GM12878 (cell line): ENCODE measurements around the gene DONSON. TPM values are rescaled to one million over a fixed set of nuclear protein-coding genes. Genes with fewer than 3 reads are reported as not detected.

Experiments
- ATAC-seq: fragments of 200-7000 bp; cut with Tn5 transposase; 3 replicates; pipeline ENCODE4 v1.9.1; 2020; ENCODE audit warnings: mild to moderate bottlenecking, moderate library complexity
- BruUV-seq: library from RNA; stranded (reverse); fragments of 400-500 nt; replicated peaks from 2 replicates; lab custom pipeline; 2021; lab: Mats Ljungman, UMichigan
- CTCF ChIA-PET: fragments of 300-600 bp; sonication (Branson Sonifier 250); formaldehyde crosslinking; extraction: SDS; loops from one replicate; lab custom pipeline; 2021; ENCODE audit warnings: inconsistent platforms; lab: Yijun Ruan, JAX
- POLR2A ChIA-PET: fragments of 350-600 bp; formaldehyde crosslinking; extraction: SDS; loops from one replicate; lab custom pipeline; 2021; ENCODE audit warnings: inconsistent platforms; lab: Charles Lee
- RAD21 ChIA-PET: fragments of 300-600 bp; sonication (Branson Sonifier 250); formaldehyde crosslinking; loops from one replicate; lab custom pipeline; 2023; ENCODE audit warnings: antibody characterized with exemption; ENCODE audit not compliant: unreplicated experiment; lab: Charles Lee
- SMC1A ChIA-PET: fragments of 300-600 bp; sonication (Branson Sonifier 250); formaldehyde crosslinking; loops from one replicate; lab custom pipeline; 2023; ENCODE audit not compliant: unreplicated experiment, uncharacterized antibody; lab: Charles Lee
- DNase-seq: peaks from one replicate; pipeline ENCODE4 v3.0.0-alpha.2; 2011; ENCODE audit warnings: low read depth, low spot score
- FAIRE-seq: peaks from 3 replicates; lab custom pipeline; 2011; peaks lifted over from hg19 to GRCh38; lab: Jason Lieb, UNC
- H2AFZ ChIP-seq: 2 replicates; pipeline ENCODE4 v1.6.0; 2011; ENCODE audit warnings: low read depth, low read length, control low read depth; ENCODE audit not compliant: control insufficient read depth
- H3K27ac ChIP-seq: 2 replicates; pipeline ENCODE4 v1.5.1; 2011; ENCODE audit warnings: control low read depth; ENCODE audit not compliant: control insufficient read depth, insufficient read depth
- H3K27me3 ChIP-seq, 2 experiments: replicated peaks in 1 of 2; 2 replicates each; pipeline versions ENCODE4 v1.6.0 to v1.6.1; 2011; ENCODE audit warnings: low read length in 1 of 2; ENCODE audit not compliant: control insufficient read depth in 2 of 2, insufficient read depth in 2 of 2
- H3K36me3 ChIP-seq, 2 experiments: 2 replicates each; pipeline ENCODE4 v1.5.1; 2011; ENCODE audit warnings: low read length in 1 of 2; ENCODE audit not compliant: control insufficient read depth in 2 of 2, insufficient read depth in 2 of 2
- H3K4me1 ChIP-seq: 2 replicates; pipeline ENCODE4 v1.6.1; 2011; ENCODE audit warnings: mild to moderate bottlenecking, low read length, moderate library complexity, mixed read lengths; ENCODE audit not compliant: control insufficient read depth, insufficient read depth
- H3K4me2 ChIP-seq: 2 replicates; pipeline ENCODE4 v1.6.0; 2011; ENCODE audit warnings: control low read depth; ENCODE audit not compliant: control insufficient read depth, insufficient read depth
- H3K4me3 ChIP-seq: fragments of 200-600 bp; sonication (generic); 2 replicates; pipeline ENCODE4 v1.5.1; 2016
- H3K79me2 ChIP-seq: 2 replicates; pipeline ENCODE4 v1.6.0; 2011; ENCODE audit warnings: low read length; ENCODE audit not compliant: control insufficient read depth, insufficient read depth
- H3K9ac ChIP-seq: 2 replicates; pipeline ENCODE4 v1.8.0; 2011; ENCODE audit warnings: low read length, control low read depth, mixed read lengths; ENCODE audit not compliant: control insufficient read depth, insufficient read depth
- H3K9me3 ChIP-seq: replicated peaks from 3 replicates; pipeline ENCODE4 v1.5.1; 2011; ENCODE audit warnings: mild to moderate bottlenecking, low read length; ENCODE audit not compliant: control insufficient read depth, insufficient read depth
- H4K20me1 ChIP-seq: 2 replicates; pipeline ENCODE4 v1.6.0; 2011; ENCODE audit not compliant: control insufficient read depth, insufficient read depth
- ASH2L ChIP-seq: fragments of 300-600, 200-600 bp; sonication (generic); IDR thresholded peaks from 2 replicates; pipeline ENCODE4 v1.6.1; 2017; ENCODE audit warnings: low read depth, mild to moderate bottlenecking, borderline replicate concordance
- BCL3 ChIP-seq: IDR thresholded peaks from 2 replicates; pipeline ENCODE4 v1.6.1; 2011; ENCODE audit warnings: borderline replicate concordance, low read depth, mild to moderate bottlenecking, moderate library complexity, low read length; ENCODE audit not compliant: insufficient read depth, poor library complexity, severe bottlenecking
- CBFB ChIP-seq: IDR thresholded peaks from 2 replicates; pipeline ENCODE4 v1.6.1; 2016; ENCODE audit warnings: antibody characterized with exemption, low read depth
- CUX1 ChIP-seq: IDR thresholded peaks from 2 replicates; pipeline ENCODE4 v1.6.1; 2012; ENCODE audit warnings: improper control_type of control experiment, low read depth, low read length; ENCODE audit not compliant: insufficient replicate concordance
- ESRRA ChIP-seq: IDR thresholded peaks from 2 replicates; pipeline ENCODE4 v1.6.1; 2012; ENCODE audit warnings: mild to moderate bottlenecking, low read length, improper control_type of control experiment
- IKZF2 ChIP-seq, 2 experiments: fragments of 450-650 bp; IDR thresholded peaks; 2 replicates each; pipeline ENCODE4 v1.6.1; 2017; ENCODE audit warnings: mild to moderate bottlenecking in 2 of 2, moderate library complexity in 2 of 2
- KLF5 ChIP-seq: fragments of 450-650 bp; IDR thresholded peaks from 2 replicates; pipeline ENCODE4 v1.6.1; 2014; ENCODE audit warnings: mild to moderate bottlenecking; ENCODE audit not compliant: partially characterized antibody
- PML ChIP-seq: IDR thresholded peaks from 2 replicates; pipeline ENCODE4 v1.6.1; 2012; ENCODE audit warnings: low read length, inconsistent platforms
- RUNX3 ChIP-seq: IDR thresholded peaks from 2 replicates; pipeline ENCODE4 v1.6.1; 2012; ENCODE audit warnings: low read length, inconsistent platforms
- SUPT20H ChIP-seq: IDR thresholded peaks from 2 replicates; pipeline ENCODE4 v1.6.1; 2011; ENCODE audit warnings: low read depth, mild to moderate bottlenecking, low read length, moderate library complexity, borderline replicate concordance; ENCODE audit not compliant: control insufficient read depth
- ZNF207 ChIP-seq: fragments of 450-650 bp; IDR thresholded peaks from 2 replicates; pipeline ENCODE4 v1.6.1; 2014; ENCODE audit warnings: antibody characterized with exemption, mild to moderate bottlenecking, borderline replicate concordance
- ZNF274 ChIP-seq: IDR thresholded peaks from one replicate; pipeline ENCODE4 v1.8.0; 2011; ENCODE audit not compliant: insufficient read length, insufficient read depth
- WGBS: methylation state at CpG from one replicate; pipeline ENCODE4 v1.1.6; 2016; ENCODE audit warnings: low lambda C conversion rate; ENCODE audit not compliant: insufficient replicate concordance, insufficient coverage; ENCODE audit errors: missing lambda C conversion rate; 5-methylcytosine and 5-hydroxymethylcytosine counted together
- in situ Hi-C: fragments of 300-500 bp; cut with MboI; formaldehyde crosslinking; loops from 9 replicates; pipeline ENCODE4 v1.14.3; 2018; ENCODE audit warnings: mixed read lengths
- intact Hi-C: fragments of 100-400 bp; cut with micrococcal nuclease; formaldehyde crosslinking; loops from one replicate; pipeline ENCODE4 v1.14.2; 2022; ENCODE audit not compliant: unreplicated experiment
- polyA plus RNA-seq, 11 experiments: library from polyadenylated mRNA; depleted of rRNA in 4 of 11; unstranded in 6 of 11; stranded (reverse) in 5 of 11; fragments of >200 nt; fragmentation: Nextera tagmentation in 4 of 11; fragmentation: Illumina TruSeq in 1 of 11; extraction: Ambion mirVana in 4 of 11; extraction: Trizol in 1 of 11; gene quantifications; 1 replicate in 1 of 11; 2 replicates in 10 of 11; pipeline versions ENCODE4 v1.2.1 to v1.2.3, GENCODE V29; 2011 to 2016; ENCODE audit warnings: inconsistent platforms in 2 of 11, missing spikeins in 2 of 11, low read depth in 1 of 11
- total RNA-seq, 4 experiments: library from RNA; depleted of rRNA in 3 of 4; stranded (reverse); fragments of >200 nt in 3 of 4; fragmentation: Illumina TruSeq in 1 of 4; extraction: Trizol in 1 of 4; gene quantifications; 2 replicates each; pipeline versions ENCODE4 v1.2.1 to v1.2.3, GENCODE V29; 2013 to 2021

Gene DONSON
- total and polyA plus RNA-seq, 10 of the 15 experiments (the other 5 are each of a cell fraction or from before 2014, with no cell fraction given), result 13.6 to 51.2 (median 32.2) TPM

DNA sequence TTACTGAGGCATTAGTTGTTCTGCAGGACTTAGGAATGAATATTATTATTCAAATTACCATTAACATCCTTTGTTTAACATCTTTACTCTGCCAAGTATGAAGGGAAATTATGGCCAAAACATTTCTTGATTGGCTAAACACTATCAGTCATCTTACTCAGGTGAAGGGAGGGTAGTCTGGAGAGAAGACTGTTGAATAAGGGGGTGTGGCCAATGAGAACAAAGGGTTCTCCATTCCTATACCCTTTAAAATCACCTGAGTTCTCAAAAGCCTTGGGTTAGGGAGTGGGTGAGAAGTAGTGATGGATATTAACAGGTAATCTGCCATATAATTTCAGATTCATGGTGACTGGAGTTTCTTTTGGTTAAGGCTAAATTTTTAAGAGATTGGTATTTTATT lies 33.8 kb upstream of the DONSON start:
- Histone ChIP-seq H2AFZ (no peak overlapping the region), H3K4me3 (no peak overlapping the region), H3K9ac (no peak overlapping the region), H3K79me2 (no peaks in the 10 kb centered on the region), H3K9me3 (no peaks in the 10 kb centered on the region), H3K27ac (no peak overlapping the region), H3K27me3 (no peaks in the 10 kb centered on the region), H4K20me1 (no peaks in the 10 kb centered on the region), H3K36me3 (peaks cover 0 to 4% of the 10 kb centered on the region in 2 experiments; a peak in 1 of 4 replicates), H3K4me1 (no peaks in the 10 kb centered on the region), H3K4me2 (no peak overlapping the region)
- POLR2A ChIA-PET, result no interaction called here
- RAD21 ChIA-PET, result no interaction called here
- ATAC-seq, result no peak
- SMC1A ChIA-PET, result no interaction called here
- FAIRE-seq, result no peak
- BruUV-seq, result no TSS peak
- CTCF ChIA-PET, result interaction anchor here (4.5 kb wide), 1 partner anchor 17 kb away, joined by 27 read pairs; no protein-coding TSS in a partner anchor
- no peak for DNase-seq
- in situ Hi-C loops (no loop called here), intact Hi-C loops (no loop called here)
- TF ChIP-seq RUNX3 (no peak), SUPT20H (no peak), IKZF2 (IDR thresholded peaks at IDR 0.05) (no peak)

DNA sequence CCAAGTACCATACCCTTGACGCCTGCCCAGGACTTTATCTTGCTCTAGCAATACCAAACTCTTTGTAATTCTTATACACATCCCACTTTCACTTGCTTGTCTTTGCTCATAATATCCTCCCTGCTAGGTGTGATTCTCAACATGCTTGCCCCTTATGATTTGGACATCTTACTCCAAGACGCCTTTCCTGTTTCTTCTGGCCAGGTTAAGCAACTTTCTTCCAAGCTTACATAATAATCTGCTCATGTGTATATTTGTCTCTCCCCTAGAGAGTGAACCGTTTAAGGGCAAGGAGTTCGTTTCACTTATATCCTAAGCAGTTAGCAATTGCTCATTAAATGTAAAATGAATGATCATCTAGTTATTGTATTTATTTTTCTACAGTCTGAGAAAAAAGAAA lies 31.2 kb upstream of the DONSON start:
- H3K36me3 ChIP-seq, result peaks cover 0 to 4% of the 10 kb centered on the region in 2 experiments; a peak in 1 of 4 replicates
- H3K4me1 ChIP-seq, result no peaks in the 10 kb centered on the region
- in situ Hi-C loops (no loop called here), intact Hi-C loops (no loop called here)
- H3K4me2 ChIP-seq, result no peak overlapping the region
- H3K9me3 ChIP-seq, result no peaks in the 10 kb centered on the region
- DNase-seq (no peak), ATAC-seq (no peak), FAIRE-seq (no peak)
- H3K27me3 ChIP-seq, result no peaks in the 10 kb centered on the region
- no peak overlapping the region for H2AFZ ChIP-seq
- no peak overlapping the region for H3K9ac ChIP-seq
- WGBS, result 91% methylated on average over 4 of the region's 4 CpGs
- ChIA-PET POLR2A (interaction anchor here (0.6 kb wide), 2 partner anchors 22 to 902 kb away, joined by 3 read pairs; partner anchors contain the start of gene CRYZL1), RAD21 (no interaction called here), CTCF (interaction anchor here (4.5 kb wide), 1 partner anchor 14 kb away, joined by 27 read pairs; no protein-coding TSS in a partner anchor), SMC1A (interaction anchor here (1.8 kb wide), 1 partner anchor 14 kb away, joined by 3 read pairs; no protein-coding TSS in a partner anchor)
- no peak overlapping the region for H3K27ac ChIP-seq
- no TSS peak for BruUV-seq
- H3K4me3 ChIP-seq, result no peak overlapping the region
- no peaks in the 10 kb centered on the region for H4K20me1 ChIP-seq
- no peaks in the 10 kb centered on the region for H3K79me2 ChIP-seq
- TF ChIP-seq BCL3, result no peak
- no peak for TF ChIP-seq ESRRA
- no peak for TF ChIP-seq CUX1
- TF ChIP-seq ZNF274, result no peak
- TF ChIP-seq PML, result no peak
- no peak for TF ChIP-seq ASH2L
- TF ChIP-seq CBFB, result no peak
- TF ChIP-seq ZNF207, result no peak
- no peak for TF ChIP-seq KLF5
